SU-DHL-6 (cell line): ENCODE measurements around the gene MPPED2.

Experiments used
- H2AFZ ChIP-seq: fragments of 200-600 bp; sonication (generic); 2 replicates; pipeline ENCODE4 v1.6.1; 2014; ENCODE audit warnings: low read depth, mild to moderate bottlenecking, moderate library complexity, mixed read lengths, antibody characterized with exemption, low read length; ENCODE audit not compliant: severe bottlenecking
- H3F3A ChIP-seq: fragments of 200-600 bp; shearing (Covaris generic); 2 replicates; pipeline ENCODE4 v1.6.0; 2016; ENCODE audit warnings: antibody characterized with exemption, mild to moderate bottlenecking; ENCODE audit not compliant: insufficient read depth
- H3K27ac ChIP-seq: fragments of 200-600 bp; sonication (generic); 2 replicates; pipeline ENCODE4 v1.5.1; 2016; ENCODE audit warnings: low read depth, mild to moderate bottlenecking, low read length, moderate library complexity, mixed read lengths
- H3K27me3 ChIP-seq: fragments of 200-600 bp; sonication (generic), shearing (Covaris generic); 2 replicates; pipeline ENCODE4 v1.6.0; 2014; ENCODE audit warnings: mild to moderate bottlenecking, low read length
- H3K36me3 ChIP-seq: fragments of 200-600 bp; sonication (generic); 2 replicates; pipeline ENCODE4 v1.6.1; 2014; ENCODE audit warnings: mild to moderate bottlenecking, low read length, mixed read lengths
- H3K4me2 ChIP-seq: fragments of 300-600, 200-600 bp; shearing (Covaris generic), sonication (generic); 2 replicates; pipeline ENCODE4 v1.6.0; 2014; ENCODE audit warnings: low read length, low read depth, mild to moderate bottlenecking; ENCODE audit not compliant: poor library complexity, severe bottlenecking
- H3K4me3 ChIP-seq: fragments of 200-600 bp; sonication (generic); 2 replicates; pipeline ENCODE4 v1.5.1; 2014; ENCODE audit warnings: antibody characterized with exemption, low read length, mild to moderate bottlenecking, mixed read lengths; ENCODE audit not compliant: insufficient read depth, poor library complexity, severe bottlenecking
- H3K79me2 ChIP-seq: fragments of 200-600 bp; sonication (generic); 2 replicates; pipeline ENCODE4 v1.6.1; 2014; ENCODE audit warnings: mild to moderate bottlenecking, low read length, moderate library complexity; ENCODE audit not compliant: insufficient read depth
- H3K9ac ChIP-seq: fragments of 200-600 bp; sonication (generic); 2 replicates; pipeline ENCODE4 v1.7.0; 2014; ENCODE audit warnings: mild to moderate bottlenecking, low read length
- H3K9me2 ChIP-seq: fragments of 200-600 bp; sonication (generic); replicated peaks from 2 replicates; pipeline ENCODE4 v1.6.1; 2014; ENCODE audit warnings: low read length; ENCODE audit not compliant: insufficient read depth
- H3K9me3 ChIP-seq: fragments of 200-600 bp; sonication (generic); 2 replicates; pipeline ENCODE4 v1.6.1; 2014; ENCODE audit warnings: low read length, mixed read lengths; ENCODE audit not compliant: insufficient read depth
- H4K20me1 ChIP-seq: fragments of 200-600 bp; sonication (generic); 2 replicates; pipeline ENCODE4 v1.6.1; 2014; ENCODE audit warnings: low read depth, mild to moderate bottlenecking, antibody characterized with exemption, low read length, moderate library complexity, mixed read lengths
- EZH2phosphoT487 ChIP-seq: fragments of 200-600 bp; sonication (generic), shearing (Covaris generic); conservative IDR thresholded peaks from 2 replicates; pipeline ENCODE4 v1.6.1; 2018; ENCODE audit warnings: mild to moderate bottlenecking, antibody characterized with exemption, low read length, moderate library complexity, mixed read lengths
- TF ChIP-seq, protein P1 (sequence below): fragments of 200-600 bp; sonication (generic); IDR thresholded peaks from one replicate; pipeline ENCODE4 v1.5.1; 2017; ENCODE audit warnings: antibody characterized with exemption, mild to moderate bottlenecking, low read length, moderate library complexity; ENCODE audit not compliant: insufficient read depth, poor library complexity, severe bottlenecking

Gene MPPED2

GRCh38 chr11:30487200-30487898, 98.8 kb downstream of the MPPED2 start:
- Histone ChIP-seq H2AFZ (no peak overlapping the region), H3F3A (no peaks in the 10 kb centered on the region), H3K27ac (no peak overlapping the region), H3K36me3 (no peaks in the 10 kb centered on the region), H3K4me2 (no peak overlapping the region), H3K9me2 (no peaks in the 10 kb centered on the region), H4K20me1 (no peaks in the 10 kb centered on the region), H3K79me2 (no peaks in the 10 kb centered on the region), H3K9ac (no peak overlapping the region), H3K4me3 (no peak overlapping the region), H3K9me3 (no peaks in the 10 kb centered on the region), H3K27me3 (no peaks in the 10 kb centered on the region)
- TF ChIP-seq, protein P1, sequence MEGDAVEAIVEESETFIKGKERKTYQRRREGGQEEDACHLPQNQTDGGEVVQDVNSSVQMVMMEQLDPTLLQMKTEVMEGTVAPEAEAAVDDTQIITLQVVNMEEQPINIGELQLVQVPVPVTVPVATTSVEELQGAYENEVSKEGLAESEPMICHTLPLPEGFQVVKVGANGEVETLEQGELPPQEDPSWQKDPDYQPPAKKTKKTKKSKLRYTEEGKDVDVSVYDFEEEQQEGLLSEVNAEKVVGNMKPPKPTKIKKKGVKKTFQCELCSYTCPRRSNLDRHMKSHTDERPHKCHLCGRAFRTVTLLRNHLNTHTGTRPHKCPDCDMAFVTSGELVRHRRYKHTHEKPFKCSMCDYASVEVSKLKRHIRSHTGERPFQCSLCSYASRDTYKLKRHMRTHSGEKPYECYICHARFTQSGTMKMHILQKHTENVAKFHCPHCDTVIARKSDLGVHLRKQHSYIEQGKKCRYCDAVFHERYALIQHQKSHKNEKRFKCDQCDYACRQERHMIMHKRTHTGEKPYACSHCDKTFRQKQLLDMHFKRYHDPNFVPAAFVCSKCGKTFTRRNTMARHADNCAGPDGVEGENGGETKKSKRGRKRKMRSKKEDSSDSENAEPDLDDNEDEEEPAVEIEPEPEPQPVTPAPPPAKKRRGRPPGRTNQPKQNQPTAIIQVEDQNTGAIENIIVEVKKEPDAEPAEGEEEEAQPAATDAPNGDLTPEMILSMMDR: no peak
- TF ChIP-seq EZH2phosphoT487: no peak

DNA sequence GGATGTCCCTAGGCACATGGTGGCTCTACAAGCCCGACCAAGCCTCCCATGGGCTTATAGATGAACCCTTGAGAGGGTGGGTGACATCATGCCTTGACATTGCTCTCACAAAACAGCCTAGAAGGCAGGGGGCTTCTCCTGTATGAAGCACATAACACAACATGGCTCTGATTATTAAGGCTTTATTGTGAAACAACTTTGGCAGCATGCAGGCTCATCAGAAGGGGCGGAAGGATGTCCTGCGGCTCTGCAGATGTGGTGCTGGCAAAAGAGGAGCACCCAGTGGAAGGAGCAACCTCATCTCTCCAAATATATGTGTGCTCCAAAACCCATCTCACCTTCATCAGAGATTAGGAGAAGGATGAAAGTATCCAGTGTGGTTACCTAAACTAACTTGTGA, 100.4 kb downstream of the MPPED2 start:
- no peaks in the 10 kb centered on the region for H3K36me3 ChIP-seq
- no peaks in the 10 kb centered on the region for H3K9me3 ChIP-seq
- no peak overlapping the region for H3K27ac ChIP-seq
- H3K4me2 ChIP-seq: no peak overlapping the region
- no peak overlapping the region for H3K9ac ChIP-seq
- H3F3A ChIP-seq: no peaks in the 10 kb centered on the region
- no peaks in the 10 kb centered on the region for H3K27me3 ChIP-seq
- H2AFZ ChIP-seq: no peak overlapping the region
- H3K4me3 ChIP-seq: no peak overlapping the region
- no peaks in the 10 kb centered on the region for H3K79me2 ChIP-seq
- no peaks in the 10 kb centered on the region for H4K20me1 ChIP-seq
- H3K9me2 ChIP-seq: no peaks in the 10 kb centered on the region
- no peak for TF ChIP-seq EZH2phosphoT487
- TF ChIP-seq, protein P1: no peak

- no peak overlapping the region for H3K4me3 ChIP-seq
- no peaks in the 10 kb centered on the region for H3K79me2 ChIP-seq
- no peaks in the 10 kb centered on the region for H3K36me3 ChIP-seq
- no peak overlapping the region for H3K9ac ChIP-seq
- no peak overlapping the region for H3K27ac ChIP-seq
- no peaks in the 10 kb centered on the region for H3K9me3 ChIP-seq
- no peak overlapping the region for H2AFZ ChIP-seq
- H4K20me1 ChIP-seq: no peaks in the 10 kb centered on the region
- H3F3A ChIP-seq: no peaks in the 10 kb centered on the region
- TF ChIP-seq, protein P1: no peak
- no peak for TF ChIP-seq EZH2phosphoT487
- no peak overlapping the region for H3K4me2 ChIP-seq
- H3K9me2 ChIP-seq: no peaks in the 10 kb centered on the region
- H3K27me3 ChIP-seq: no peaks in the 10 kb centered on the region
Measured at GRCh38 chr11:30485222-30485621, 100.9 kb downstream of the MPPED2 start.
